HepG2 (cell line): ENCODE results near the gene CNTRL. TPM values are rescaled to one million over a fixed set of nuclear protein-coding genes. Genes with fewer than 3 reads are reported as not detected.

Experiments used
- ERF ChIP-seq: IDR thresholded peaks from 2 replicates; pipeline ENCODE4 v1.6.1; 2018; ENCODE audit warnings: missing biosample characterization, missing genetic modification reagents
- HNRNPL ChIP-seq: fragments of 200-400 bp; formaldehyde crosslinking; IDR thresholded peaks from 2 replicates; pipeline ENCODE4 v1.6.1; 2017; ENCODE audit warnings: mild to moderate bottlenecking, low read depth, low read length
- JUN ChIP-seq: sonication (generic); formaldehyde crosslinking; IDR thresholded peaks from 2 replicates; pipeline ENCODE4 v1.4.0; 2020; ENCODE audit warnings: mild to moderate bottlenecking, missing genetic modification reagents
- NFYC ChIP-seq: IDR thresholded peaks from 2 replicates; pipeline ENCODE4 v1.6.1; 2016; ENCODE audit warnings: missing genetic modification reagents, missing compliant biosample characterization
- RARA ChIP-seq: IDR thresholded peaks from 2 replicates; pipeline ENCODE4 v1.6.1; 2016; ENCODE audit warnings: missing genetic modification reagents, missing compliant biosample characterization
- RNF219 ChIP-seq: sonication (generic); formaldehyde crosslinking; IDR thresholded peaks from 2 replicates; pipeline ENCODE4 v1.5.0; 2020; ENCODE audit warnings: mild to moderate bottlenecking, missing genetic modification reagents
- STAG1 ChIP-seq: sonication (generic); formaldehyde crosslinking; IDR thresholded peaks from 2 replicates; pipeline ENCODE4 v1.4.0; 2020; ENCODE audit warnings: missing genetic modification reagents
- STAT5B ChIP-seq: sonication (generic); formaldehyde crosslinking; IDR thresholded peaks from 2 replicates; pipeline ENCODE4 v1.4.0; 2020; ENCODE audit warnings: missing genetic modification reagents
- TEAD3 ChIP-seq: optimal IDR thresholded peaks from 2 replicates; pipeline ENCODE3; 2016; ENCODE audit warnings: borderline replicate concordance
- THRA ChIP-seq: sonication (generic); formaldehyde crosslinking; IDR thresholded peaks from 2 replicates; pipeline ENCODE4 v1.4.0; 2020; ENCODE audit warnings: missing genetic modification reagents, borderline replicate concordance
- TP53 ChIP-seq: sonication (generic); formaldehyde crosslinking; conservative IDR thresholded peaks from 2 replicates; pipeline ENCODE4 v1.4.0; 2020; ENCODE audit warnings: missing genetic modification reagents
- ZBTB1 ChIP-seq: sonication (generic); formaldehyde crosslinking; IDR thresholded peaks from 2 replicates; pipeline ENCODE4 v1.4.0; 2020; ENCODE audit warnings: missing genetic modification reagents, borderline replicate concordance
- ZBTB42 ChIP-seq: sonication (generic); formaldehyde crosslinking; IDR thresholded peaks from 2 replicates; pipeline ENCODE4 v1.5.0; 2020; ENCODE audit warnings: mild to moderate bottlenecking, missing genetic modification reagents
- ZNF207 ChIP-seq: fragments of 450-650 bp; IDR thresholded peaks from 2 replicates; pipeline ENCODE4 v1.6.1; 2016; ENCODE audit warnings: antibody characterized with exemption, borderline replicate concordance
- ZNF337 ChIP-seq: sonication (generic); formaldehyde crosslinking; IDR thresholded peaks from 2 replicates; pipeline ENCODE4 v1.5.1; 2020; ENCODE audit warnings: missing genetic modification reagents, low read depth, mild to moderate bottlenecking, borderline replicate concordance
- ZNF484 ChIP-seq: sonication (generic); formaldehyde crosslinking; IDR thresholded peaks from 2 replicates; pipeline ENCODE4 v1.5.1; 2020; ENCODE audit warnings: mild to moderate bottlenecking, low read depth, missing genetic modification reagents, borderline replicate concordance
- ZNF776 ChIP-seq: sonication (generic); formaldehyde crosslinking; IDR thresholded peaks from 2 replicates; pipeline ENCODE4 v1.4.0; 2020; ENCODE audit warnings: mild to moderate bottlenecking, missing genetic modification reagents
- ZNF784 ChIP-seq: sonication (generic); formaldehyde crosslinking; IDR thresholded peaks from 2 replicates; pipeline ENCODE4 v1.5.1; 2020; ENCODE audit warnings: missing genetic modification reagents, mild to moderate bottlenecking, borderline replicate concordance
- ZSCAN29 ChIP-seq: sonication (generic); formaldehyde crosslinking; conservative IDR thresholded peaks from 2 replicates; pipeline ENCODE4 v1.4.0; 2020; ENCODE audit warnings: mild to moderate bottlenecking, missing genetic modification reagents
- polyA plus RNA-seq, 8 experiments: library from polyadenylated mRNA; depleted of rRNA in 3 of 8; stranded (reverse) in 7 of 8; unstranded in 1 of 8; fragments of >200 nt; fragmentation: Illumina TruSeq in 4 of 8; extraction: Trizol in 4 of 8; gene quantifications; 2 replicates each; pipeline versions ENCODE4 v1.2.1 to v1.2.3, GENCODE V29; 2011 to 2016; ENCODE audit warnings: low read depth in 4 of 8, missing spikeins in 1 of 8, mixed read lengths in 1 of 8; ENCODE audit not compliant: insufficient read depth in 1 of 8
- total RNA-seq, 5 experiments: library from RNA; depleted of rRNA; stranded (reverse); fragments of >200 nt; fragmentation: Illumina TruSeq; extraction: Trizol; gene quantifications; 2 replicates each; pipeline ENCODE4 v1.2.3, GENCODE V29; 2016; ENCODE audit warnings: low read depth in 1 of 5
- TF ChIP-seq, protein P1 (sequence below): IDR thresholded peaks from 2 replicates; pipeline ENCODE4 v1.6.1; 2016; ENCODE audit warnings: low read depth, borderline replicate concordance
- TF ChIP-seq, protein P2 (sequence below): sonication (generic); formaldehyde crosslinking; conservative IDR thresholded peaks from 2 replicates; pipeline ENCODE4 v1.8.1; 2023; ENCODE audit warnings: missing genetic modification reagents
- TF ChIP-seq, protein P3 (sequence below): sonication (generic); formaldehyde crosslinking; conservative IDR thresholded peaks from 2 replicates; pipeline ENCODE4 v1.4.0; 2020; ENCODE audit warnings: missing genetic modification reagents

Gene CNTRL
- total and polyA plus RNA-seq, 2 of the 13 experiments (the other 11 are each of a cell fraction or from before 2014, with no cell fraction given) = 7.5 to 11.8 TPM

GRCh38 chr9:121074370-121075250, at the start of gene CNTRL (continued):
- peak; percentile 68 for TF ChIP-seq NFYC (CRISPR knock-in tag)
- TF ChIP-seq TEAD3 = peak; percentile 50
- peak; percentile 97 for TF ChIP-seq ERF (CRISPR knock-in tag)
- peak; percentile 32; the same call in 1 of the 2 replicates for TF ChIP-seq THRA
- TF ChIP-seq, protein P1, sequence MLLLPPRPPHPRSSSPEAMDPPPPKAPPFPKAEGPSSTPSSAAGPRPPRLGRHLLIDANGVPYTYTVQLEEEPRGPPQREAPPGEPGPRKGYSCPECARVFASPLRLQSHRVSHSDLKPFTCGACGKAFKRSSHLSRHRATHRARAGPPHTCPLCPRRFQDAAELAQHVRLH (CRISPR knock-in tag) = peak; percentile 72; the same call in 1 of the 2 replicates
- peak; percentile 96 for TF ChIP-seq ZNF776 (CRISPR knock-in tag)
- TF ChIP-seq TP53 (CRISPR knock-in tag) = no peak
- TF ChIP-seq RNF219 (CRISPR knock-in tag) = peak; percentile 77; the same call in 1 of the 2 replicates
- TF ChIP-seq RARA = peak; percentile 57
- peak; percentile 97 for TF ChIP-seq ZNF337 (CRISPR knock-in tag)
- TF ChIP-seq ZNF484 (CRISPR knock-in tag) = no peak
- peak; percentile 85 for TF ChIP-seq ZBTB42 (CRISPR knock-in tag)
- TF ChIP-seq ZBTB1 (CRISPR knock-in tag) = no peak
- TF ChIP-seq JUN (CRISPR knock-in tag) = no peak
- TF ChIP-seq ZSCAN29 (CRISPR knock-in tag) = peak; percentile 65; the same call in 1 of the 2 replicates
- TF ChIP-seq STAT5B (CRISPR knock-in tag) = no peak
- TF ChIP-seq, protein P2, sequence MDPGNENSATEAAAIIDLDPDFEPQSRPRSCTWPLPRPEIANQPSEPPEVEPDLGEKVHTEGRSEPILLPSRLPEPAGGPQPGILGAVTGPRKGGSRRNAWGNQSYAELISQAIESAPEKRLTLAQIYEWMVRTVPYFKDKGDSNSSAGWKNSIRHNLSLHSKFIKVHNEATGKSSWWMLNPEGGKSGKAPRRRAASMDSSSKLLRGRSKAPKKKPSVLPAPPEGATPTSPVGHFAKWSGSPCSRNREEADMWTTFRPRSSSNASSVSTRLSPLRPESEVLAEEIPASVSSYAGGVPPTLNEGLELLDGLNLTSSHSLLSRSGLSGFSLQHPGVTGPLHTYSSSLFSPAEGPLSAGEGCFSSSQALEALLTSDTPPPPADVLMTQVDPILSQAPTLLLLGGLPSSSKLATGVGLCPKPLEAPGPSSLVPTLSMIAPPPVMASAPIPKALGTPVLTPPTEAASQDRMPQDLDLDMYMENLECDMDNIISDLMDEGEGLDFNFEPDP (CRISPR knock-in tag) = peak; percentile 65; the same call in 1 of the 2 replicates
- TF ChIP-seq ZNF207 = no peak
- TF ChIP-seq, protein P3, sequence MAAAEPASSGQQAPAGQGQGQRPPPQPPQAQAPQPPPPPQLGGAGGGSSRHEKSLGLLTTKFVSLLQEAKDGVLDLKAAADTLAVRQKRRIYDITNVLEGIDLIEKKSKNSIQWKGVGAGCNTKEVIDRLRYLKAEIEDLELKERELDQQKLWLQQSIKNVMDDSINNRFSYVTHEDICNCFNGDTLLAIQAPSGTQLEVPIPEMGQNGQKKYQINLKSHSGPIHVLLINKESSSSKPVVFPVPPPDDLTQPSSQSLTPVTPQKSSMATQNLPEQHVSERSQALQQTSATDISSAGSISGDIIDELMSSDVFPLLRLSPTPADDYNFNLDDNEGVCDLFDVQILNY (CRISPR knock-in tag) = peak; percentile 82
- TF ChIP-seq ZNF784 (CRISPR knock-in tag) = peak; percentile 96
- TF ChIP-seq STAG1 (CRISPR knock-in tag) = no peak; the same call in 1 of the 2 replicates
- TF ChIP-seq HNRNPL = 0 out of 2 replicates have a peak, but pooled peaks have one; percentile 6
